Measurements from ENCODE around the gene ST8SIA4. TPM values are rescaled to one million over a fixed set of nuclear protein-coding genes. Genes with fewer than 3 reads are reported as not detected.

Gene ST8SIA4
- total RNA-seq, 2 donors from 2014 or later = 2.6 to 6.2 TPM

GRCh38 chr5:100864931-100865330 is 38.2 kb downstream of the ST8SIA4 start:
- Histone ChIP-seq H3K27me3 (no peaks in the 10 kb centered on the region), H3K27ac (no peak overlapping the region), H3K4me1 (no peaks in the 10 kb centered on the region), H3K36me3 (no peaks in the 10 kb centered on the region), H3K4me3 (no peak overlapping the region), H3K9ac (ENCODE audit: low read depth in 2 of 2, low read length in 2 of 2) (no peak overlapping the region), H3K9me3 (no peaks in the 10 kb centered on the region)
- DNase-seq = no peak
- intact Hi-C loops (cut with DNase I) = no loop called here
- TF ChIP-seq CTCF (IDR thresholded peaks at IDR 0.05) = no peak

- H3K9ac ChIP-seq (ENCODE audit: low read depth in 2 of 2, low read length in 2 of 2) = no peak overlapping the region
- H3K27me3 ChIP-seq = no peaks in the 10 kb centered on the region
- H3K27ac ChIP-seq = no peak overlapping the region
- DNase-seq = no peak
- H3K4me1 ChIP-seq = no peaks in the 10 kb centered on the region
- H3K9me3 ChIP-seq = no peaks in the 10 kb centered on the region
- no peaks in the 10 kb centered on the region for H3K36me3 ChIP-seq
- TF ChIP-seq CTCF (IDR thresholded peaks at IDR 0.05) = no peak
- no peak overlapping the region for H3K4me3 ChIP-seq
- intact Hi-C loops (cut with DNase I) = no loop called here
These were observed 39.3 kb downstream of the ST8SIA4 start for GRCh38 chr5:100863739-100864138.

DNA sequence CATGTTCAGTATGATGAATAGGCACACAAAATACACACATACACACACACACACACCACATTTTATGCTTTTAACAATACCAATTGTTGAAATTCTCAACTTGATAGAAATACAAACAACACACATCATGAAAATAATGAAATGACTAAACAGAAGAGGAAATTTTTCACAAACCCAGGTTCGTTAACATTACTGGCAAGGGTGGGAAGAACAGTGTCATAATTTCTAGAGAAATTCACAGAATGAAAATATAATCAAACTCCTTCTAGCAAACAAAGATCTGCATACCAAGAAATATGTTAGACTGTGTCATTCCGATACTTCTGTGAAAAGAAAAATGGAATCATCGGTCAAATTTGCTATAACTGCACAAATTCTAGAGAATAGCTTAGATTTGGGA is 41.9 kb downstream of the ST8SIA4 start:
- no peak overlapping the region for H3K9ac ChIP-seq (ENCODE audit: low read depth in 2 of 2, low read length in 2 of 2)
- H3K27me3 ChIP-seq = no peaks in the 10 kb centered on the region
- no peaks in the 10 kb centered on the region for H3K36me3 ChIP-seq
- TF ChIP-seq CTCF (IDR thresholded peaks at IDR 0.05) = no peak
- no peaks in the 10 kb centered on the region for H3K9me3 ChIP-seq
- no peaks in the 10 kb centered on the region for H3K4me1 ChIP-seq
- no peak overlapping the region for H3K4me3 ChIP-seq
- intact Hi-C loops (cut with DNase I) = no loop called here
- no peak overlapping the region for H3K27ac ChIP-seq
- DNase-seq = no peak

GRCh38 chr5:100860407-100860806 is 42.7 kb downstream of the ST8SIA4 start:
- intact Hi-C loops (cut with DNase I) = no loop called here
- no peak overlapping the region for H3K27ac ChIP-seq
- H3K9me3 ChIP-seq = no peaks in the 10 kb centered on the region
- H3K9ac ChIP-seq (ENCODE audit: low read depth in 2 of 2, low read length in 2 of 2) = no peak overlapping the region
- H3K36me3 ChIP-seq = no peaks in the 10 kb centered on the region
- H3K27me3 ChIP-seq = no peaks in the 10 kb centered on the region
- H3K4me1 ChIP-seq = no peaks in the 10 kb centered on the region
- no peak overlapping the region for H3K4me3 ChIP-seq
- no peak for TF ChIP-seq CTCF (IDR thresholded peaks at IDR 0.05)
- no peak for DNase-seq

- intact Hi-C loops (cut with DNase I) = no loop called here
- no peak for TF ChIP-seq CTCF (IDR thresholded peaks at IDR 0.05)
These were observed 44.0 kb downstream of the ST8SIA4 start for GRCh38 chr5:100858987-100859545.

More at GRCh38 chr5:100858987-100859545, 44.0 kb downstream of the ST8SIA4 start:
- no peaks in the 10 kb centered on the region for H3K36me3 ChIP-seq
- H3K9ac ChIP-seq (ENCODE audit: low read depth in 2 of 2, low read length in 2 of 2) = no peak overlapping the region
- H3K4me1 ChIP-seq = no peaks in the 10 kb centered on the region
- no peaks in the 10 kb centered on the region for H3K27me3 ChIP-seq
- no peak overlapping the region for H3K4me3 ChIP-seq
- no peaks in the 10 kb centered on the region for H3K9me3 ChIP-seq
- no peak for DNase-seq
- no peak overlapping the region for H3K27ac ChIP-seq
